Right renal cortex interstitium (tissue), 3 donors: ENCODE data around the gene GSG1. TPM values are rescaled to one million over a fixed set of nuclear protein-coding genes. Genes with fewer than 3 reads are reported as not detected.

Source experiments
- polyA plus RNA-seq, 3 donors: library from polyadenylated mRNA; unstranded; fragments of 120-200 nt; gene quantifications; one replicate each; pipeline ENCODE4 v1.2.1, GENCODE V29; 2013; ENCODE audit not compliant: insufficient read length in 3 of 3

The GSG1 gene
- polyA plus RNA-seq, 3 donors, result 0.43 to 0.90 (median 0.61) TPM

Other genes with a start within 250 kb of the GSG1 start
- 10 to 100 TPM in 1 of 3 donors, 1 to 10 TPM in 2; 7.6 to 10.3 (median 8.3) TPM for gene GPRC5A, start 212.1 kb downstream of the GSG1 start, polyA plus RNA-seq
- under 1 TPM in 2 of 3 donors, not detected in 1; 0.72 to 0.86 TPM for gene GPRC5D, start 151.5 kb downstream of the GSG1 start, polyA plus RNA-seq
- 10 to 100 TPM; 69.9 to 80.7 (median 75.7) TPM for gene HEBP1, start 103.4 kb downstream of the GSG1 start, polyA plus RNA-seq
- gene FAM234B, start 59.3 kb downstream of the GSG1 start, polyA plus RNA-seq, result 10 to 100 TPM; 12.8 to 14.4 (median 13.1) TPM
- gene EMP1, start 93.1 kb upstream of the GSG1 start, polyA plus RNA-seq, result 100 to 1,000 TPM; 106 to 123 (median 109) TPM